Gastrocnemius medialis (tissue), 4 donors: ENCODE results near the gene SEC14L5. TPM values are rescaled to one million over a fixed set of nuclear protein-coding genes. Genes with fewer than 3 reads are reported as not detected.

ENCODE experiments used
- ATAC-seq, 2 donors: fragments of 150-250 bp; one replicate each; pipeline ENCODE4 v1.9.1; 2016
- DNase-seq, 2 donors: peaks; one replicate each; pipeline ENCODE4 v3.0.0-alpha.2; 2019
- H3K27ac ChIP-seq, 4 donors: fragments of 200-600 bp; sonication (generic); 1 replicate in 1 of 4; 2 replicates in 3 of 4; pipeline ENCODE4 v1.5.1; 2016 to 2018; ENCODE audit warnings: mild to moderate bottlenecking in 2 of 4, moderate library complexity in 1 of 4
- H3K27me3 ChIP-seq, 3 donors: fragments of 200-600 bp; sonication (generic) in 2 of 3; 1 replicate in 1 of 3; 2 replicates in 2 of 3; pipeline versions ENCODE4 v1.5.1 to v1.6.0; 2016 to 2019; ENCODE audit warnings: mild to moderate bottlenecking in 1 of 3, moderate library complexity in 1 of 3
- H3K36me3 ChIP-seq, 2 donors: fragments of 200-600 bp; sonication (generic) in 1 of 2; one replicate each; pipeline ENCODE4 v1.5.1; 2017 to 2018
- H3K4me1 ChIP-seq, 2 donors: fragments of 200-600 bp; sonication (generic) in 1 of 2; one replicate each; pipeline ENCODE4 v1.5.1; 2016 to 2017; ENCODE audit warnings: mild to moderate bottlenecking in 2 of 2
- H3K4me3 ChIP-seq, 4 donors: fragments of 200-600 bp; sonication (generic) in 3 of 4; 1 replicate in 1 of 4; 2 replicates in 3 of 4; pipeline ENCODE4 v1.5.1; 2016 to 2019; ENCODE audit warnings: mild to moderate bottlenecking in 2 of 4
- H3K9me3 ChIP-seq, 3 donors: fragments of 200-600 bp; sonication (generic) in 2 of 3; 1 replicate in 1 of 3; 2 replicates in 2 of 3; pipeline ENCODE4 v1.5.1; 2016 to 2019
- CTCF ChIP-seq, 5 experiments: fragments of 450-650 bp in 3 of 5; fragments of 200-600 bp in 2 of 5; sonication (generic) in 2 of 5; IDR thresholded peaks in 4 of 5; conservative IDR thresholded peaks in 1 of 5; 1 replicate in 4 of 5; 2 replicates in 1 of 5; pipeline ENCODE4 v1.5.1; 2016 to 2019; ENCODE audit warnings: antibody characterized with exemption in 5 of 5, mild to moderate bottlenecking in 3 of 5, moderate library complexity in 3 of 5
- POLR2A ChIP-seq, 2 donors: fragments of 450-650 bp; IDR thresholded peaks; one replicate each; pipeline ENCODE4 v1.6.1; 2017; ENCODE audit warnings: antibody characterized with exemption in 2 of 2, mild to moderate bottlenecking in 2 of 2, moderate library complexity in 2 of 2
- in situ Hi-C, 4 donors: fragments of 200-750 bp; cut with MboI; loops; one replicate each; pipeline versions ENCODE4 v1.15.0 to v1.8.0; 2017; ENCODE audit warnings: low sequenced_read_pairs in 4 of 4
- intact Hi-C: fragments of 100-400 bp; cut with DNase I; formaldehyde crosslinking; loops from one replicate; pipeline ENCODE4 v1.15.1; 2023; ENCODE audit warnings: low total_unique reads
- total RNA-seq, 4 donors: library from RNA; depleted of rRNA; stranded (reverse); fragments of >200 nt; gene quantifications; one replicate each; pipeline versions ENCODE4 v1.1.0 to v1.2.3, GENCODE V29; 2016

SEC14L5 gene
- total RNA-seq, 4 donors from 2014 or later: 0.85 to 5.8 (median 1.5) TPM

DNA sequence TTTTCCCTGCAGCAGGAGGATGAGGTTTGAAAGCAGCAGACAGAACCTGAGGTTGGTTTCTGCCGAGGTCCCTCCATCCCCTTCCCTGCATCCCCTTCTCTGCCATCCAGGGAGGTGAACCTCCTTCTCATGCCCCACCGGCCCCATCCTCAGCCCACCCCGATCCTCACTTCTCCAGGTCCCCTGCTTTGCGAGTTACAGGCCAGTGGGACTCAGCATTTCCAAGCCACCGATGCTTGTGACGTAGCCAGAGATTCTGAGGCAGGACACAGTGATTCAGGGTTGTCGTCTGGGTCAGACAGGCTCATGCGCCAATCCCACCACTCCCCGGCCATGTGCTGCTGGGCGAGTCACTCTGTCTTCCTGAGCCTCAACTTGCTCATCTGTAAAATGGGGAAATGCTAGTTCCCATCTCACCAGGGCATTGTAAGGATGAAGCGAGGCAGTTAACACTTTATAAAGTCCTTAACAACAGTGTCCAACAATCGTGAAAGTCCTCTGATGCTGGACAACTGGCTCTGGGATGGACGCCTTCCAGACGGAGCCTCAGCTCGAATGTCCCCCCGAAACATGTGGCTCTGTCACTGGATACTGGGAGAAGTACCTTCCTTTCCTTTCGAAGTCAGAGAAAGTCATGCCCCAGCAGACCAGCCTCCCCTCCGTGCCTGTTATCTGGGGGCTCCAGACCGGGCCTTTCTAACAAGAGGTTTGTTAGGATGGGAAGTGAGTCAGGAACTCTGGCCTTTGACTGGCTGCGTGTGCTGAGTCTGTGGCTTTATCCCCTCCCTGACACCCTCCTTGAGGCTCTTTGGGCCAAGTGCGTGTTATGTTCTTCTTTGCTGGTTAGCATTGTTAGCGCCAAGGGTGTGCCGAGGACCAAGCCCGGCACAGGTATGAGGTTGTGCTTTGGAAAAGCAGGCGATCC, 21.9 kb downstream of the SEC14L5 start:
- intact Hi-C loops (no loop called here), in situ Hi-C loops (no loop called here)
- Histone ChIP-seq H3K27me3 (no peaks in the 10 kb centered on the region), H3K27ac (peak overlapping the region; percentile 90 to 96 (median 92)), H3K4me3 (no peak overlapping the region), H3K36me3 (no peaks in the 10 kb centered on the region), H3K9me3 (no peaks in the 10 kb centered on the region), H3K4me1 (peaks cover 40 to 50% of the 10 kb centered on the region in 2 donors)
- TF ChIP-seq CTCF (IDR thresholded peaks at IDR 0.05 in 4 of 5, conservative IDR thresholded peaks at IDR 0.05 in 1 of 5): no peak
- DNase-seq: peak in 1 of 2 donors; percentile 34
- ATAC-seq: no peak

DNA sequence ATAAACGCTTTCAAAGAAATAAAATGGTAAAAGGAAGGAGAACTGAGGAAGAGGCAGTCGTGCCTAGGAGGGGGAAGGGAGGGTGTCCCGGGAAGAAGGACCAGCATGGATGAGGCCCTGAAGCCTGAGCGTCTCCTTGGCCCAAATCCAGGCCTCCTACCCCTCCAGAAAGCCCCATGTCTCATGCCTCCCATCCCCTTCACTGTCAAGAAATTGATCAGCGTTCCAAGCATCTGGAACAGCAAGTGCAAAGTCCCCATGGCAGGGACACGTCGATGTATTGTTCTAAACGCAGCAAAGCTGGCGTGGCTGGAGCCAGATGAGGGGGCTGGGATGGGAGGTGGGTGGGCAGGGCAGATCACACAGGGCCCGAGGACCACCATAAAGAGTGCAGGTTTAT, 22.6 kb downstream of the SEC14L5 start:
- Histone ChIP-seq H3K4me3 (no peak overlapping the region), H3K27ac (peak overlapping the region; percentile 90 to 96 (median 92)), H3K9me3 (no peaks in the 10 kb centered on the region), H3K36me3 (no peaks in the 10 kb centered on the region), H3K4me1 (peaks cover 37 to 47% of the 10 kb centered on the region in 2 donors), H3K27me3 (no peaks in the 10 kb centered on the region)
- in situ Hi-C loops: no loop called here
- DNase-seq (no peak), ATAC-seq (no peak)
- no peak for TF ChIP-seq POLR2A (IDR thresholded peaks at IDR 0.05)
- TF ChIP-seq CTCF (IDR thresholded peaks at IDR 0.05 in 4 of 5, conservative IDR thresholded peaks at IDR 0.05 in 1 of 5): no peak
- intact Hi-C loops: no loop called here

- ATAC-seq (no peak), DNase-seq (no peak)
- Histone ChIP-seq H3K36me3 (no peaks in the 10 kb centered on the region), H3K27me3 (peaks cover 0 to 3% (median 0%) of the 10 kb centered on the region in 3 donors), H3K9me3 (no peaks in the 10 kb centered on the region), H3K4me3 (peak overlapping the region in 2 of 4 donors; percentile 31 to 49), H3K27ac (peak overlapping the region; percentile 90 to 96 (median 92)), H3K4me1 (peaks cover 29 to 39% of the 10 kb centered on the region in 2 donors)
- intact Hi-C loops: no loop called here
- in situ Hi-C loops: no loop called here
- TF ChIP-seq CTCF (IDR thresholded peaks at IDR 0.05 in 4 of 5, conservative IDR thresholded peaks at IDR 0.05 in 1 of 5) (no peak), POLR2A (IDR thresholded peaks at IDR 0.05) (no peak)
Observed at GRCh38 chr16:4981473-4981872, 23.3 kb downstream of the SEC14L5 start.

- peaks cover 0 to 4% (median 0%) of the 10 kb centered on the region in 3 donors for H3K27me3 ChIP-seq
- H3K9me3 ChIP-seq: no peaks in the 10 kb centered on the region
- H3K4me1 ChIP-seq: peaks cover 23 to 34% of the 10 kb centered on the region in 2 donors
- peak overlapping the region; percentile 31 to 51 (median 45) for H3K4me3 ChIP-seq
- intact Hi-C loops (loop anchor here (1.0 to 2.0 kb wide), 2 partner anchors 24 to 45 kb away; partner anchors contain the start of genes PPL and SEC14L5), in situ Hi-C loops (no loop called here)
- peak; percentile 86 to 91 for ATAC-seq
- peak overlapping the region; percentile 90 to 96 (median 92) for H3K27ac ChIP-seq
- TF ChIP-seq CTCF (IDR thresholded peaks at IDR 0.05 in 4 of 5, conservative IDR thresholded peaks at IDR 0.05 in 1 of 5) (no peak), POLR2A (IDR thresholded peaks at IDR 0.05) (peak; percentile 14 to 26)
- peak; percentile 76 to 91 for DNase-seq
- H3K36me3 ChIP-seq: no peaks in the 10 kb centered on the region
Observed at GRCh38 chr16:4982056-4982867, 24.1 kb downstream of the SEC14L5 start.
